ENCODE results near the gene DNAI4.
"Not testable (repeated sequence)": the region's sequence is repeated elsewhere in the genome, so short reads cannot be mapped to it uniquely, and the experiment has no call there.

DNAI4 gene, protein sequence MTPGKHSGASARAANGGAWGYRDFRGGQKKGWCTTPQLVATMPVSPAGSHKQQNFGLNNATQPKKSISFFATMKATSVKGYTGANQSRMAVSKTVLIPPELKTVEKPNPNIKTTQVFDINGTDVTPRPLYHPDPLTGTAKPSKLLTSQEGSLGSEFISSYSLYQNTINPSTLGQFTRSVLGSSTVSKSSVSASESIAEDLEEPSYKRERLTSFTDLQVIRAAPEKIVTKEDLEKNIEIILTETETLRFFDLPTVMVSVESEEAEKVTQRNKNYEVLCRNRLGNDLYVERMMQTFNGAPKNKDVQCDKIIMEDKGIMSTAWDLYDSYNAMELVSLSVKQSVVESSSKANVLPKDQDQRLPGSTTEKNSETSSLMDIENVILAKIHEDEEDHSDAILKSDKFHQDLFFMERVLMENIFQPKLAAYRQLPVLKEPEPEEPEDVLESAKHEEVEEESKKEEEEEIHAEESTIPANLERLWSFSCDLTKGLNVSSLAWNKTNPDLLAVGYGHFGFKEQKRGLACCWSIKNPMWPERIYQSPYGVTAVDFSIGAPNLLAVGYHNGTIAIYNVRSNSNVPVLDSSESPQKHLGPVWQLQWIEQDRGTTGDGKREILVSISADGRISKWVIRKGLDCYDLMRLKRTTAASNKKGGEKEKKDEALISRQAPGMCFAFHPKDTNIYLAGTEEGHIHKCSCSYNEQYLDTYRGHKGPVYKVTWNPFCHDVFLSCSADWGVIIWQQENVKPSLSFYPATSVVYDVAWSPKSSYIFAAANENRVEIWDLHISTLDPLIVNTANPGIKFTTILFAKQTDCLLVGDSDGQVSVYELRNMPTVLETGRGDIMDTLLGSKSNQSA

GRCh38 chr1:66924756-66925557, at the start of gene DNAI4, which contains the start of gene MIER1:
TSS of gene DNAI4 (minus strand) at chr1:66924856. CDS start at chr1:66924831, 25 bp downstream.
TSS of gene MIER1 (plus strand) at chr1:66924990. CDS start at chr1:66925029, 39 bp downstream.
- peak; percentile 98 for DNase-seq

DNA sequence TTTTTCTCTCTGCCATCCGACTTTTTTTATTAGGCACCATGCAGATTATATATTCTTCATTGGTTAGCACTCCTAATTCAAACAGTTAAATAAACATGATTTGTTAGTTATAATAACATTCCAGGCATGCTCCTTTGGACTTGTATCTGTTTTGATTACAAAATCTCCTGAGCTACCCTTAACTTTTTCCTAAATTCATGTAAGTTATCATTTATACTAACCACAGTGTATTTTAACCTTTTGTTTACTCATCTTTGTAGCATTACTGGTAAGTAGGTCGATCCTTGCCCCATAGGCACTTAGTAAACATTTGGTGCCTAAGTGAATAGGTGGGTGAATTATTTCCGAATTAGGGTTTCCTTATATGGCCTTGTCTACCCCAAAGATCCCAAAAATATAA, 43.9 kb upstream of the DNAI4 start:
- DNase-seq, result no peak

DNA sequence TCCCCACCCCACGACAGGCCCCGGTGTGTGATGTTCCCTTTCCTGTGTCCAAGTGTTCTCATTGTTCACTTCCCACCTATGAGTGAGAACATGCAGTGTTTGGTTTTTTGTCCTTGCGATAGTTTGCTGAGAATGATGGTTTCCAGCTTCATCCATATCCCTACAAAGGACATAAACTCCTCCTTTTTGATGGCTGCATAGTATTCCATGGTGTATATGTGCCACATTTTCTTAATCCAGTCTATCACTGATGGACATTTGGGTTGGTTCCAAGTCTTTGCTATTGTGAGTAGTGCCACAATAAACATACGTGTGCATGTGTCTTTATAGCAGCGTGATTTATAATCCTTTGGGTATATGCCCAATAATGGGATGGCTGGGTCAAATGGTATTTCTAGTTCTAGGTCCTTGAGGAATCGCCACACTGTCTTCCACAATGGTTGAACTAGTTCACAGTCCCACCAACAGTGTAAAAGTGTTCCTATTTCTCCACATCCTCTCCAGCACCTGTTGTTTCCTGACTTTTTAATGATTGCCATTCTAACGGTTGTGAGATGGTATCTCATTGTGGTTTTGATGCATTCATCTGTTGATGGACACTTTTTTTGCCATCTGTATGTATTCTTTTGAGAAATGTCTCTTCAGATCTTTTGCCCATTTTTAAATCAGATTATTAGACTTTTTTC, 41.7 kb upstream of the DNAI4 start:
- DNase-seq, result not testable (repeated sequence)

DNA sequence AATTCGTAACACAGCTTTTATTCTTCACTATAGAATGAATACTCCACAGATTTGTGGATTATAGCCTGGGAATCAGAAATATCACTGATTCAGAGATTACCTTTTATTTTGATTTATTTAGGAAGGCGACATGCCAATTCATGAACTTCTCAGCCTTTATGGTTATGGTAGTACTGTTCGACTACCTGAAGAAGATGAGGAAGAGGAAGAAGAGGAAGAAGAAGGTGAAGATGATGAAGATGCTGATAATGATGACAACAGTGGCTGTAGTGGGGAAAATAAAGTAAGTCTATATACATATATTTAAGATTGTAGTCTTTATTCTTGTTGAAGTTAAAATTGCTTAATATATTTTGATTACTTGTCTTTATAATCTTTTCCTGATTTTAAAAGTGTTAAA, 33.3 kb upstream of the DNAI4 start:
- no peak for DNase-seq

DNA sequence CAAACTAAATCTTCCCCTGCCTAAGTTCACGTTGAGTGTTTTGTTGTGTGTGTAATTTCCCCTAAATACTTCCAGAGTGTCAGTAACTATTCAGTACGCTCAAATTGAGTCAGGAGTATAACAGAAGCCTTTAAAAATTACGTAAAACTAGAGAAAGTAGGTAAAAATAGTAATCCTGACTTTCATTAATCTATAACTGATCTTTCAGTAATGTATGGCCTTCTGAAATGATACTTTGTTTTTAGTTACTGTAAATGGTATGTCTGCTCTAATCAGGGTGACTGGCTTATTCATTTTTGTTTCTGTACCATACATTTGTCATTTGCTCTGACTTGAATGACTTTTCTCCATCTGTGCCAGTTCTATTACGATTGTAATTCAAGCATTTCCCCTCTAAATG, 29.6 kb upstream of the DNAI4 start:
- peak; percentile 23 for DNase-seq

DNA sequence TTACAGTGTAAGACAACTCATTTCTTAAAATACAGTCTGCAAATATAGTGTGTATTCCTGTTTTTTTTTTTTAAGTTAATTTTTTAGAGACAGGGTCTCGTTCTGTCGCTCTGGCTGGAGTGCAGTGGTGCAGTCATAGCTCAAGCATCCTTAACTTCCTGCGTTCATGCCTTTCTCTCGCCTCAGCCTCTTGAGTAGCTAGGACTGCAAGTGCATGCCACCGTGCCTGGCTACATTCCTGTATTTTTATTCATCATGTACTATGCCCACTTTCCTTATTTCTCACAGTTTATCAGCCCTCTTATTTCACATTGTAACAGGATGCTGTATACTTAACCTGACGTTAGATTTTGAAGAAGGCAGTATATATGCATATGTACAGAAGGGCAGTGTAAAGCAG, 26.9 kb upstream of the DNAI4 start:
- DNase-seq, result no peak

DNA sequence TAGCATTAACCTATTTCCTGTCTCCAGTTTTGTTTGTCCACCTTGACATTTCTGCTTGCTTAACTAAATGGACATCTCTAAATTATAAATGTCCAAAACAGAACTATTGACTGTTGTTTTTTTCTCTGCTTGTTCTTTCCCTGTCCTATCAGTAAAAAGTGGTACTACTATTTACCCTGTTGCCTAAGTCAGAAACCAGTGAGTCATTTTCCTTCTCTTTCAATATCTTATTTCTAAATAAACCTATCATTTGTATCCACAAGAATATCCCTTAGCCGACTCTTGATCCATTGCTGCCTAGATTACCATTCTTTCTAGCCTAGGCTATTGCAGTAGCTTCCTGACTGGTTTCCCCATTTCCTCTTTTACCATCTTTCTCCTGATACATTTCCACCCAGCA, 22.6 kb upstream of the DNAI4 start:
- no peak for DNase-seq

DNA sequence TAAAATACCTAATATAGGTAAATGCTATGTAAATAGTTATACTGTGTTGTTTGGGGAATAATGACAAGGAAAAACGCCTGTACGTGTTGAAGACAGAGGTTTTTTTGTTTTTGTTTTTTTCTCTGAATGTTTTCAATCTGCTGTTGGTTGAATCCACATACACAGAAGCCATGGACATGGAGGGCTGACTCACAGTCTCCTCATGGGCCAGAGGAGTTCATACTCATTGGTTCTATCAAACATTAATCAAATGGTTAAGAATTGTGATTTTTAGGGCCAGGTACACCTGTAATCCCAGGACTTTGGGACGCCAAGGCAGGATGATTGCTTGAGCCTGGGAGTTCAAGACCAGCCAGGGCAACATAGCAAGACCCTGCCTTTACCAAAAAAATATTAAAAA, 20.7 kb upstream of the DNAI4 start:
- DNase-seq, result no peak

GRCh38 chr1:66944330-66945274, 19.9 kb upstream of the DNAI4 start:
- no peak for DNase-seq

- no peak for DNase-seq
Observed at GRCh38 chr1:66943361-66943969, 18.8 kb upstream of the DNAI4 start.

DNA sequence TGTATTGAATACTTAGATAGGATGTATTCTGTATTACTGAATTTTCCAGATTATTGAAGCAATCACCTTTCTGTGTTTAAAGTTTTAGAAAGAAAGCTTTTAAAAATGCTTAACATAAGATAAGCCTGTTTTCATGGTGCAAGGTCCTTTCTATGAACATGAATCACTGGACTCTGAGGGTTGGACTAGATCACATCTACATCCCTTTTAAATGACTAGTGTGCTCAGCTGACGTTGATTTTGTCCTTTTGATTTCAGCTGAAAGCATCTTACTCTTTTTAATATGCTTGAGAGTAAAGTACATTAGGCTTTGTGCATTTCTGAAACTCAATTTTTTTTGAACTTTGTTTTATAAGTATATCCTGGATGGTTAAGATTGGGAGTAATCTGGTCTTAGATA, 16.3 kb upstream of the DNAI4 start:
- no peak for DNase-seq

DNA sequence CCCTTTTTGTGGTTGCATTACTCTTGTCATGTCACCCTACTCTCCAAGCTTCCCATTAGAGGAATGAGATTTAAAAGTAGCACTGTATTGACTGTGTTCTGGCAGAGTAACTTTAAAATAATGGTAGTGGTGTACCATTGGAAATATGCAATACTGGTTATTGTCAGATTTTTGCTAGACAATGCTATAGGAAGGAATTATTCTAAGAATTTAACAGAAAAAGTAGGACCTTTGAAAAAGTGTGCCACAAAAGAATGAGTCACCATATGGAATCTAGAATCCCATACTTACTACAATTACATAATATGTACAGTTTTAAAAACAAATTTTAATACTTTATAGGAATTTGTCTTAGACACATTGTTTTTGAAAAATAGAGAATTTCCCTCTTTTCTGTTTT, 14.0 kb upstream of the DNAI4 start:
- DNase-seq, result no peak

DNA sequence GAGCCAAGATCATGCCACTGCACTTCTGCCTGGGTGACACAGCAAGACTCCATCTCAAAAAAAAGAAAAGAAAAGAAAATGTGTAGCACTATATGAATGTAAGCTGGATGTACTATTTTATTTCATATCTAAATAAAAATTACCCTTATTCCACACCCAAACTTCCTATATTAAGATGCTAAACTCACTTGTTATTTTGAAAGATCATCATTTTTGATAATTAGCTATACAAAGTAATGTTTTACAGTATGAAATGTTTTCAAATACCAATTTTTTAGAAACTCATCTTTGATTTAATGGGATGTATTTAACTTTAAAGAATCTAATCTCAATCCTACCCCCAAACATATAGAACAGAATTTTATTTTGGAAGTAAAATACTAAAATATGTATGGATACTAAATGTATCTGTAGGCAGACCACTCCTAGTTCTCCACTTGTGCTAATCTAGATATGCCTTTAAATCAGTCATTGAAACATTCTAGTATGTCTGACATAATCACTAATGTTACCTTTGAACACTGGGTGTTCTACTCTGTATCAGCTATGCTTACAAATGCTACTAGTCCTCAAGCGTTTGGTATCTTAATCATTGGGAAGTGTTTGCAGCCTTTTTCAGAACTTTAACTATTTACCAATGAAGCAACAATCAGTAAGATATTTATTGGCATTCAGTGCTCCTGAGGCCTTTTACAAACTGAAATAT, 13.0 kb upstream of the DNAI4 start:
- no peak for DNase-seq

GRCh38 chr1:66933887-66934700, 9.4 kb upstream of the DNAI4 start:
- DNase-seq, result no peak

DNA sequence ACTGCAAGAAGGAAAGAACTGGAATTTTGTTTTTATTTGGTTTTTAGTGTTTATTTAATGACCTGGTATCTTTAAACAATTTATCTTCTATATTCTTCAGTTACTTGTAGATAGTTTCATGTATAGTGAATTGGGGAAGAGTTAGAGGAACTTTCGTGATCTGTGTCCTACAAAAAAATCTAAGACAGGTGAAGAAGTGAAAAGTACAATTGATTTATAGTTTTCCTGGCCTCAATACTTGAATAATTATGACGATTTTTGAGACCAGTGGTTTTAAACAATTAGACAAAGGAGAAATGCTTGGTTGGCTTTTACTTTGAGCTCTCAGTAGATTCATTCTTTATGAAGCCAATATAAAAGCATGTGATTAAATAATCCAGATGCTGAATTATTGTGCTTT, 7.6 kb upstream of the DNAI4 start:
- DNase-seq, result no peak

DNA sequence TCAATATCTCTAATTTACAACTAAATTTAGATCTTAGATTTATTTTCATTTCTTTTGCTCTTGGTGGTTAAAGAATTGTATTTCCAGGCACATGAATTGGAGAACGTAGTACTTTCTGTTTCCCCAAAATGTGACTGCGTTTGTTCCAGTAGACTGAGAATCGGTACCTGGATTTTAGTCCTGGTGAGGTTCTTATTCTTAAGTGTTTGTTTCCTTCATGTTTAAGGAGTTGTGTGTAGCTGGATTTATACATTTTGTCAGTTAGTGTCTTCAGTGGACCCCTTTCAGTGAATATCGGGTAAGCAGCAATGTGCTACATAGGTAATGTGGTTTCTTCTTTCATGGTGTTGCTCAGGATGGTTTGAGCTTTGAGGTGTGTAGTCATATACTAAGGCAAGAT, 6.9 kb upstream of the DNAI4 start:
- peak; percentile 41 for DNase-seq

- DNase-seq, result no peak
Observed at GRCh38 chr1:66930823-66931174, 6.1 kb upstream of the DNAI4 start.

- DNase-seq, result peak; percentile 98
Observed at GRCh38 chr1:66929999-66930822, 5.6 kb upstream of the DNAI4 start.

DNA sequence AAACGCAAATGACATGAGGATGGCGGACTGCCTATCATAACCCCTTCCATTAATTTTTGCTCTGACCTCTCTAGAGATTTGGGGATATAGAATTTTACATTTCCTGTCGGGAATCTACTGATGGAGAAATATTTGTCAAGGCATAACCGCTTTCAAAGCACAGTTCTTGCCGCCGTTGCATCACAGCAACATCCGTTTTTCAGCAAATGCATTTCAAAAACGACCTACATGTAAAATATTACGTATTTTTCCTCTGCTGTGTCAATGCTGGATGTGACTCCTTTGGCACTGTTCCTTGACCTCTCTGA, 5.0 kb upstream of the DNAI4 start:
- no peak for DNase-seq
